Neural cell (in vitro differentiated cells): Measurements from ENCODE around the gene POU2F2. TPM values are rescaled to one million over a fixed set of nuclear protein-coding genes. Genes with fewer than 3 reads are reported as not detected.

Experiments used
- H2AFZ ChIP-seq: fragments of 200-600, 300-800 bp; sonication (generic), shearing (Covaris generic); 2 replicates; pipeline ENCODE4 v1.6.0; 2014; ENCODE audit warnings: low read depth, mild to moderate bottlenecking, antibody characterized with exemption, low read length, moderate library complexity
- H3F3A ChIP-seq: fragments of 200-600 bp; shearing (Covaris generic); 2 replicates; pipeline ENCODE4 v1.6.1; 2016; ENCODE audit warnings: mild to moderate bottlenecking, moderate library complexity, mixed read lengths, antibody characterized with exemption, low read length; ENCODE audit not compliant: insufficient read depth, poor library complexity, severe bottlenecking
- H3K27ac ChIP-seq: fragments of 200-600, 300-800 bp; sonication (generic), shearing (Covaris generic); 2 replicates; pipeline ENCODE4 v1.5.1; 2014; ENCODE audit warnings: mild to moderate bottlenecking, low read length, moderate library complexity
- H3K27me3 ChIP-seq: fragments of 300-800, 200-600 bp; sonication (generic), shearing (Covaris generic); 2 replicates; pipeline ENCODE4 v1.6.0; 2014; ENCODE audit warnings: mild to moderate bottlenecking, low read depth, low read length, moderate library complexity; ENCODE audit not compliant: insufficient read depth
- H3K36me3 ChIP-seq: fragments of 300-800, 200-600 bp; sonication (generic), shearing (Covaris generic); 2 replicates; pipeline ENCODE4 v1.5.1; 2014; ENCODE audit warnings: mild to moderate bottlenecking, antibody characterized with exemption, low read length, moderate library complexity; ENCODE audit not compliant: insufficient read depth
- H3K4me2 ChIP-seq: fragments of 300-800, 200-600 bp; sonication (generic), shearing (Covaris generic); 2 replicates; pipeline ENCODE4 v1.6.0; 2014; ENCODE audit warnings: mild to moderate bottlenecking, low read length
- H3K4me3 ChIP-seq: fragments of 300-800, 200-600 bp; sonication (generic), shearing (Covaris generic); 2 replicates; pipeline ENCODE4 v1.5.1; 2014; ENCODE audit warnings: mild to moderate bottlenecking, low read length, moderate library complexity
- H3K79me2 ChIP-seq: fragments of 200-600 bp; shearing (Covaris generic); replicated peaks from 2 replicates; pipeline ENCODE4 v1.6.0; 2014; ENCODE audit warnings: mild to moderate bottlenecking, low read length, moderate library complexity; ENCODE audit not compliant: insufficient read depth
- H3K9ac ChIP-seq: fragments of 300-800, 200-600 bp; sonication (generic), shearing (Covaris generic); 2 replicates; pipeline ENCODE4 v1.6.1; 2016; ENCODE audit warnings: mild to moderate bottlenecking, low read length, mixed read lengths
- H3K9me2 ChIP-seq: fragments of 200-600 bp; shearing (Covaris generic); 2 replicates; pipeline ENCODE4 v1.6.1; 2016; ENCODE audit warnings: mild to moderate bottlenecking, low read length, mixed read lengths; ENCODE audit not compliant: insufficient read depth
- H3K9me3 ChIP-seq: fragments of 200-600, 300-800 bp; sonication (generic), shearing (Covaris generic); 2 replicates; pipeline ENCODE4 v1.6.1; 2016; ENCODE audit warnings: mild to moderate bottlenecking, mixed run types, low read length, moderate library complexity, mixed read lengths
- H4K20me1 ChIP-seq: fragments of 200-600 bp; shearing (Covaris generic); 2 replicates; pipeline ENCODE4 v1.6.1; 2016; ENCODE audit warnings: mild to moderate bottlenecking, mixed run types; ENCODE audit not compliant: insufficient read depth
- CTCF ChIP-seq: fragments of 450-650 bp; IDR thresholded peaks from 2 replicates; pipeline ENCODE4 v1.5.1; 2014; ENCODE audit warnings: antibody characterized with exemption, mild to moderate bottlenecking, moderate library complexity; ENCODE audit not compliant: poor library complexity, severe bottlenecking
- EP300 ChIP-seq: fragments of 450-650 bp; conservative IDR thresholded peaks from 2 replicates; pipeline ENCODE4 v1.6.1; 2014; ENCODE audit warnings: antibody characterized with exemption, mild to moderate bottlenecking, moderate library complexity; ENCODE audit not compliant: poor library complexity, severe bottlenecking
- EZH2 ChIP-seq: fragments of 200-600, 300-800 bp; shearing (Covaris generic), sonication (generic); IDR thresholded peaks from 2 replicates; pipeline ENCODE4 v1.6.1; 2014; ENCODE audit warnings: antibody characterized with exemption, low read length, borderline replicate concordance, mild to moderate bottlenecking; ENCODE audit not compliant: insufficient read depth, poor library complexity, severe bottlenecking
- MXI1 ChIP-seq: fragments of 450-650 bp; conservative IDR thresholded peaks from 2 replicates; pipeline ENCODE4 v1.6.1; 2014; ENCODE audit warnings: antibody characterized with exemption, mild to moderate bottlenecking; ENCODE audit not compliant: poor library complexity, severe bottlenecking
- POLR2AphosphoS5 ChIP-seq: IDR thresholded peaks from 2 replicates; pipeline ENCODE4 v1.6.1; 2012
- RAD21 ChIP-seq: fragments of 450-650 bp; conservative IDR thresholded peaks from 2 replicates; pipeline ENCODE4 v1.6.1; 2014; ENCODE audit warnings: antibody characterized with exemption, mild to moderate bottlenecking, moderate library complexity
- REST ChIP-seq: IDR thresholded peaks from 2 replicates; pipeline ENCODE4 v1.6.1; 2012; ENCODE audit warnings: borderline replicate concordance
- SMC3 ChIP-seq: fragments of 450-650 bp; conservative IDR thresholded peaks from 2 replicates; pipeline ENCODE4 v1.6.1; 2014; ENCODE audit warnings: antibody characterized with exemption, mild to moderate bottlenecking, moderate library complexity; ENCODE audit not compliant: poor library complexity
- TAF1 ChIP-seq: IDR thresholded peaks from 2 replicates; pipeline ENCODE4 v1.6.1; 2012; ENCODE audit warnings: low read depth
- polyA plus RNA-seq: library from polyadenylated mRNA; depleted of rRNA; stranded (reverse); fragments of >200 nt; gene quantifications from 2 replicates; pipeline ENCODE4 v1.2.3, GENCODE V29; 2014

POU2F2 gene
- polyA plus RNA-seq, 1 donor from 2014 or later: 7.7 TPM

- no peak overlapping the region for H3K4me2 ChIP-seq
- H3K9ac ChIP-seq: no peak overlapping the region
- no peaks in the 10 kb centered on the region for H3K79me2 ChIP-seq
- no peak overlapping the region for H3K27ac ChIP-seq
- H3K36me3 ChIP-seq: no peaks in the 10 kb centered on the region
- no peaks in the 10 kb centered on the region for H3K27me3 ChIP-seq
- H3K9me2 ChIP-seq: no peaks in the 10 kb centered on the region
- H4K20me1 ChIP-seq: no peaks in the 10 kb centered on the region
- no peak overlapping the region for H3K4me3 ChIP-seq
- TF ChIP-seq MXI1: no peak
- no peak for TF ChIP-seq REST
- TF ChIP-seq CTCF: no peak
- H3F3A ChIP-seq: no peaks in the 10 kb centered on the region
- H2AFZ ChIP-seq: no peak overlapping the region
- H3K9me3 ChIP-seq: no peaks in the 10 kb centered on the region
Observed at GRCh38 chr19:42086188-42086736, 46.0 kb downstream of the POU2F2 start.

- no peaks in the 10 kb centered on the region for H4K20me1 ChIP-seq
- no peaks in the 10 kb centered on the region for H3K79me2 ChIP-seq
- H3K4me3 ChIP-seq: no peak overlapping the region
- H3K9ac ChIP-seq: no peak overlapping the region
- no peaks in the 10 kb centered on the region for H3K9me2 ChIP-seq
- H3K9me3 ChIP-seq: no peaks in the 10 kb centered on the region
- no peaks in the 10 kb centered on the region for H3F3A ChIP-seq
- no peak overlapping the region for H2AFZ ChIP-seq
- no peak overlapping the region for H3K27ac ChIP-seq
- TF ChIP-seq REST (no peak), EP300 (no peak), TAF1 (no peak), MXI1 (no peak), CTCF (no peak), SMC3 (no peak), EZH2 (no peak), POLR2AphosphoS5 (no peak), RAD21 (no peak)
- H3K36me3 ChIP-seq: no peaks in the 10 kb centered on the region
- H3K27me3 ChIP-seq: no peaks in the 10 kb centered on the region
- no peak overlapping the region for H3K4me2 ChIP-seq
Observed at GRCh38 chr19:42083537-42083936, 48.7 kb downstream of the POU2F2 start.
